ENCODE measurements around the gene TSPAN9. TPM values are rescaled to one million over a fixed set of nuclear protein-coding genes. Genes with fewer than 3 reads are reported as not detected.

TSPAN9 gene
- polyA plus RNA-seq, 1 donor, result 24.9 TPM

DNA sequence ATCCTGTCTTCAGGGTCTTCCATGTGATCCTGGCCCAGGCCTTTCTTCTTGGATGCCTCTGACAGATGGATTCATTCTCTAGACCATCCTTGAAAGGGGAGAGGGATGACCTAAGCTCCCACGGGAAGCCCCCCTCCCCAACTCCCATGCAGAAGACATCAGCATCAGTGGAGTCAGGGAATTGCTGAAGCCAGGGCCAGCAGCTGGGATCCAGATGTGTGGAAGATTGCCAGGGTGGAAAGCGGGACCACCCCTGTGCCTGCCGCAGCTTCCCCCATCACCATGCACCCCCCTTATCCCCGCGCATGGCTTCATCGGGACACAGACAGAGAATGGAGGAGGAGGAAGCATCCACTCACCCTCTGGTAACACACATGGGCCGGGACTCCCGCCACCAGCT lies 230.2 kb downstream of the TSPAN9 start:
- DNase-seq, result peak in 1 of 2 donors; percentile 25
- no peaks in the 10 kb centered on the region for H3K36me3 ChIP-seq (ENCODE audit: control insufficient read depth, insufficient read depth, low read length)
- no CpG with 5 or more reads among the region's 8 CpGs for WGBS (ENCODE audit: insufficient coverage, low lambda C conversion rate)

DNA sequence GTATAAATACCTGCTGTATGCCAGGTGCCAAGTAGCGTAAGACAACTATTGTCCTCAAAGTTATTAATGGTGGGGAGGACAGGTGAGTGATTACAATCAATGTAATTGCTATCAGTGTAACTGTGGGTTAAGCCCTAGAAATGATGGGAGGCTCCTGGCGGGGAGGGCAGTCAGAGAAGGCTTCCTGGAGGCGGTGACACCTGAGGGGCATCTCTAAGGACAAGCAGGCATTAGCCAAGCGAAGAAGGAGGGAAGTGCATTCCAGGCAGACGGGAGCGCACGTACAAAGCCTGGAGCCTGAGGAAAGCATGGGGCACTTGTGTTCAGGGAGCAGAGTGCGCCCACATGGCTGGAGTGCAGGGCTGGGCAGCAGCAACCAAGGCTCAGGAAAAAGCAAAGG lies 230.9 kb downstream of the TSPAN9 start:
- no peak overlapping the region for H3K27ac ChIP-seq (ENCODE audit: low read length)
- 83% methylated on average over 6 of the region's 8 CpGs for WGBS (ENCODE audit: insufficient coverage, low lambda C conversion rate)

More for the DNA sequence above, 230.2 kb downstream of the TSPAN9 start:
- Histone ChIP-seq H3K4me3 (ENCODE audit: low read length) (no peak overlapping the region), H3K9me3 (ENCODE audit: control insufficient read depth, low read depth, low read length) (no peaks in the 10 kb centered on the region), H3K4me1 (ENCODE audit: control insufficient read depth, insufficient read depth, low read length) (no peaks in the 10 kb centered on the region), H3K27ac (ENCODE audit: low read length) (no peak overlapping the region), H3K27me3 (ENCODE audit: control insufficient read depth, insufficient read depth, low read length) (peaks cover 3% of the 10 kb centered on the region)

DNA sequence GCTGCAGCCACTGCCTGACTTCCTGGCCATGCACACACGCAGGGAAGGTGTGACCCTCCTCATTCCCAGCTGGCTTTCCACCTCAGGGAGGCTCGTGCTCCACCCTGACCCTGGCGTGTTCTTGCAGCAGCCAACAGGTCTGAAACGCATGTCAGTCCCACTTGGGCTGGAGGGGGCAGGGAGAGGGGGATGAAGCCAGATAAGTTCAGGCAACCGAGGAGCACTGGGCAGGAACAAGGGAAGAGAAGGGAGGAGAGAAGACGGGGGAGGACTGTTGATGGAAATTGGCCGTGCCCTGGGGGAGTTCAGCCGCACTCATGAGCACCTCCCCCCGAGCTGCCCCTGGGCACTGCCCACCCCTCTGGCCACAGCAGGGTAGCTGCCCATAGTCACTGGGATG lies 231.4 kb downstream of the TSPAN9 start:
- Histone ChIP-seq H3K4me1 (ENCODE audit: control insufficient read depth, insufficient read depth, low read length) (no peaks in the 10 kb centered on the region), H3K4me3 (ENCODE audit: low read length) (no peak overlapping the region), H3K9me3 (ENCODE audit: control insufficient read depth, low read depth, low read length) (no peaks in the 10 kb centered on the region), H3K27ac (ENCODE audit: low read length) (no peak overlapping the region), H3K36me3 (ENCODE audit: control insufficient read depth, insufficient read depth, low read length) (no peaks in the 10 kb centered on the region), H3K27me3 (ENCODE audit: control insufficient read depth, insufficient read depth, low read length) (peaks cover 2% of the 10 kb centered on the region)
- WGBS (ENCODE audit: insufficient coverage, low lambda C conversion rate), result no CpG with 5 or more reads among the region's 9 CpGs
- DNase-seq, result no peak

More for the DNA sequence above, 230.9 kb downstream of the TSPAN9 start:
- Histone ChIP-seq H3K36me3 (ENCODE audit: control insufficient read depth, insufficient read depth, low read length) (no peaks in the 10 kb centered on the region), H3K27me3 (ENCODE audit: control insufficient read depth, insufficient read depth, low read length) (peaks cover 3% of the 10 kb centered on the region), H3K4me3 (ENCODE audit: low read length) (no peak overlapping the region), H3K9me3 (ENCODE audit: control insufficient read depth, low read depth, low read length) (no peaks in the 10 kb centered on the region), H3K4me1 (ENCODE audit: control insufficient read depth, insufficient read depth, low read length) (no peaks in the 10 kb centered on the region)
- DNase-seq, result no peak

DNA sequence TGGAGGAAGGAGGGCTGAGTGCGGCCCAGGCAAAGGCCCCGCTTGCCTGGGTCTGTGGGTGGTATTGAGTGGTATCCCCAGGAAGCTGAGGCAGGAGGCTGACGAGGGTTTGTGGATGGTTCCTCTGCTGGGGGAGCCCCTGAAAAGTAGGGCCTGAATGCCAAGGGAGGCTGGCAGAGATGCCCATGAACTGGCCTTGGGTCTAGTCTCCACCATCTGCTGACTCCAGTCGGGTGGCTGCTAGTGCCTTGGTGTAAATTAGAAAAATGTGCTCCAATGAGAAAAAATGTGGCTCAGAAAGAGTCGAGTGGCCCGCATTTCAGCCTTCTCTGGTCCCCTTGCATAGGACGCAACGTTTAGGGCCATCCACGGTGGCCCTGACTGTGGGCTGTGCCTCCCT lies 232.6 kb downstream of the TSPAN9 start:
- no peak overlapping the region for H3K4me3 ChIP-seq (ENCODE audit: low read length)
- WGBS (ENCODE audit: insufficient coverage, low lambda C conversion rate), result no CpG with 5 or more reads among the region's 9 CpGs
- H3K9me3 ChIP-seq (ENCODE audit: control insufficient read depth, low read depth, low read length), result no peaks in the 10 kb centered on the region
- no peaks in the 10 kb centered on the region for H3K4me1 ChIP-seq (ENCODE audit: control insufficient read depth, insufficient read depth, low read length)
- H3K36me3 ChIP-seq (ENCODE audit: control insufficient read depth, insufficient read depth, low read length), result no peaks in the 10 kb centered on the region
- H3K27me3 ChIP-seq (ENCODE audit: control insufficient read depth, insufficient read depth, low read length), result no peaks in the 10 kb centered on the region
- no peak overlapping the region for H3K27ac ChIP-seq (ENCODE audit: low read length)
- no peak for DNase-seq

DNA sequence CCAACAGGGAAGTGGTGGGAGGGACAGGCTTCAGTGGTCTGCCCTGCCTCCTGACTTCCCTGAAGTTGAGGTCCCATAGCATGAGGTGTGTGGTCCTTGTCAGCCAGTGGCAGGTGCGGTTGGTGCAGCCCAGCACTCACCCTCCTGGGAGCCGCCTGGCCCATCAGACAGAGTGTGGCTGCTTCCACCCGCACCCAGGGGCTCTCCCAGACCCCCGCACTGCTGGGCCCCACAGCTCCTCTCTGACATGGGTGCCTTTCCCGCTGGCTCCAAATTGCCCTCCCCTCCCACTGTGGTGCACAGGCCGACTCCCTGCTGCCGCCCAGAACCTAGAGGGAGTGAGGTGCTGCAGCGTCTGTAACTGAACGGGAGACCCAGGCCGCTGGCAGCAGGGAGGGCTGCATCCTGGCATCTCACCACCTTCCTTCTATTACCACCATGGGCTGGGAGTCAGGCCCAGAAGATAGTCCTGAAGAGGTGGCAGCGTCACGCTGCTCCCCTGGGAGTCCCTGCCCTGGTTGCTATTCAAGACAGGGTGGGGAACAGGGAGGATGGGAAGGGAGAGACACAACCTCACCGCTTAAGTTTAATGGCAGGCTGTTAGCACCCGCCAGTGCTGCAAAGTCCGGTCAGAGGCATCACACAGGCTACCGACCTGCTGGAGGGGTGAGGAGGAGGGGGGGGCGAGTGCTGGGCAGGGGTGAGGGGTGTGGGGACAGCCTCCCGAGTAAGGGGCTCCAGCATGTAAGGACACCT lies 233.3 kb downstream of the TSPAN9 start:
- Histone ChIP-seq H3K27ac (ENCODE audit: low read length) (no peak overlapping the region), H3K36me3 (ENCODE audit: control insufficient read depth, insufficient read depth, low read length) (no peaks in the 10 kb centered on the region), H3K9me3 (ENCODE audit: control insufficient read depth, low read depth, low read length) (no peaks in the 10 kb centered on the region), H3K27me3 (ENCODE audit: control insufficient read depth, insufficient read depth, low read length) (no peaks in the 10 kb centered on the region), H3K4me3 (ENCODE audit: low read length) (no peak overlapping the region), H3K4me1 (ENCODE audit: control insufficient read depth, insufficient read depth, low read length) (no peaks in the 10 kb centered on the region)
- WGBS (ENCODE audit: insufficient coverage, low lambda C conversion rate), result no CpG with 5 or more reads among the region's 18 CpGs
- no peak for DNase-seq

DNA sequence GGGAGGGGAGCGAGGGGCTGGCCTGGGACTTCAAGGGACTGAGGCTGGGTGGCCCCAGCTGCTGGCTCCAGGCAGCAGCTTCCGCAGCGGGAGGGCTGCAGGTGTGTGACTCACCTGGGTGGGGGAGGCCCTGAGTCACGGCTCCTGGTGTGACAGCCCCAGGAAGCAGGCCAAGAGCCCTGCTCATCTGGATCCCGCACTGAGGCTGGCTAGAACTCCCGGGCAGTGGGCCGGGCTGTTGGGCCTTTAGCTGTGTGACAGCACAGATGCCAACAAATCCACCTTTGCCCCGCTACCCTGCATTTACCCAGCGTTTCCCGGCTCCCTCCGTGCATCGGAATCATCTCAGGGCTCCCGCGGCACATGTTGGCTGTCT lies 233.8 kb downstream of the TSPAN9 start:
- Histone ChIP-seq H3K4me3 (ENCODE audit: low read length) (no peak overlapping the region), H3K27me3 (ENCODE audit: control insufficient read depth, insufficient read depth, low read length) (no peaks in the 10 kb centered on the region), H3K27ac (ENCODE audit: low read length) (no peak overlapping the region), H3K9me3 (ENCODE audit: control insufficient read depth, low read depth, low read length) (no peaks in the 10 kb centered on the region), H3K36me3 (ENCODE audit: control insufficient read depth, insufficient read depth, low read length) (no peaks in the 10 kb centered on the region), H3K4me1 (ENCODE audit: control insufficient read depth, insufficient read depth, low read length) (no peaks in the 10 kb centered on the region)
- DNase-seq, result no peak
- no CpG with 5 or more reads among the region's 14 CpGs for WGBS (ENCODE audit: insufficient coverage, low lambda C conversion rate)

DNA sequence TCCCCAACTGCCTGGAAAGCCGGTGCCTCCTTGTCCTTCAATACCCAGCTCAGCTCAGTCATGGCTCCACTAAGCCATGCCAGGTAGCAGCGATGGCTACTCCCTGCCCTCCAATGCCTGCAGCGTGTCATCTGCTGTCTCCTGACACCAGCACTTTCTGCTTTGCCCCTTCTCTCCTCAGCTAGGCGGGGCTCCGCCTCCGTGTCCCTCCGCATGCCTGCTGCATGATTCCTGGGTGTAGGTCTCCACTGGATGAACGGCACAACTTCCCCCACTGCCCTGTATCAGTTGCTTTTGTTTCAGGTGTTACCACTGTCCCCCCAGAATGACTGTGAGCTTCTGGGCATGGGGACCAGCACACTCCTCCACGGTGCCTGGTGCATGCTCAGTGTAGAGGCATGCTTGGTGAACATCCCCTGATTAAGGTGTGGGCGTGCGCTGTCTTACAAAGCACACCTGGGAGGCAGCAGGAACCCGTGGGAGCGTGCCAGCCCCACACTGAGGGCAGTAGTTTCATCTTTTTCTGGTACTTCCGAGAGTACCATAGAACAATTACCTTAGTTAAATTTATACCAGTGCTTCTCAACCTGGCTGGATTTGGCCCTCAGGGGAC lies 234.4 kb downstream of the TSPAN9 start:
- Histone ChIP-seq H3K9me3 (ENCODE audit: control insufficient read depth, low read depth, low read length) (no peaks in the 10 kb centered on the region), H3K27me3 (ENCODE audit: control insufficient read depth, insufficient read depth, low read length) (no peaks in the 10 kb centered on the region), H3K27ac (ENCODE audit: low read length) (no peak overlapping the region), H3K4me1 (ENCODE audit: control insufficient read depth, insufficient read depth, low read length) (no peaks in the 10 kb centered on the region), H3K4me3 (ENCODE audit: low read length) (no peak overlapping the region), H3K36me3 (ENCODE audit: control insufficient read depth, insufficient read depth, low read length) (no peaks in the 10 kb centered on the region)
- DNase-seq, result no peak
- WGBS (ENCODE audit: insufficient coverage, low lambda C conversion rate), result no CpG with 5 or more reads among the region's 14 CpGs

DNA sequence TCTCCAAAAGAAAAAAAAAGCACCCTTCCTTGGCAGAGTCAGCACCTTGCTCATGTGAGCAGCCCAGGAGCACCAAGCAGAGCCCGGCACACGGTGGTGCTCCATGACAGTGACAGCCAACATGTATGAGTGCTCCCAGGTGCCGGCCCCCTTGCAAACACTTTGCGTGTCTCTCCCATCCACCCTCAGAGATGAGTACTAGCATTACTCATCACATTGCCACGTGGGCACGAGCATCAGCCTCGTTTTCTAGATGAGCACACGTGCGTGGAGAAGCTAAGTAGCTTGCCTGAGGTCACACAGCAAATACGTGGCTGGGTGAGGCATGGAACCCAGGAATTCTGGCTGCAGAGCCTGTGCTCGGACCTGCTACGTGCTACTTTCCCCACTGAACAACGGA lies 235.9 kb downstream of the TSPAN9 start:
- Histone ChIP-seq H3K4me3 (ENCODE audit: low read length) (no peak overlapping the region), H3K27me3 (ENCODE audit: control insufficient read depth, insufficient read depth, low read length) (no peaks in the 10 kb centered on the region), H3K4me1 (ENCODE audit: control insufficient read depth, insufficient read depth, low read length) (no peaks in the 10 kb centered on the region), H3K9me3 (ENCODE audit: control insufficient read depth, low read depth, low read length) (no peaks in the 10 kb centered on the region), H3K27ac (ENCODE audit: low read length) (no peak overlapping the region), H3K36me3 (ENCODE audit: control insufficient read depth, insufficient read depth, low read length) (no peaks in the 10 kb centered on the region)
- no peak for DNase-seq
- no CpG with 5 or more reads among the region's 13 CpGs for WGBS (ENCODE audit: insufficient coverage, low lambda C conversion rate)

DNA sequence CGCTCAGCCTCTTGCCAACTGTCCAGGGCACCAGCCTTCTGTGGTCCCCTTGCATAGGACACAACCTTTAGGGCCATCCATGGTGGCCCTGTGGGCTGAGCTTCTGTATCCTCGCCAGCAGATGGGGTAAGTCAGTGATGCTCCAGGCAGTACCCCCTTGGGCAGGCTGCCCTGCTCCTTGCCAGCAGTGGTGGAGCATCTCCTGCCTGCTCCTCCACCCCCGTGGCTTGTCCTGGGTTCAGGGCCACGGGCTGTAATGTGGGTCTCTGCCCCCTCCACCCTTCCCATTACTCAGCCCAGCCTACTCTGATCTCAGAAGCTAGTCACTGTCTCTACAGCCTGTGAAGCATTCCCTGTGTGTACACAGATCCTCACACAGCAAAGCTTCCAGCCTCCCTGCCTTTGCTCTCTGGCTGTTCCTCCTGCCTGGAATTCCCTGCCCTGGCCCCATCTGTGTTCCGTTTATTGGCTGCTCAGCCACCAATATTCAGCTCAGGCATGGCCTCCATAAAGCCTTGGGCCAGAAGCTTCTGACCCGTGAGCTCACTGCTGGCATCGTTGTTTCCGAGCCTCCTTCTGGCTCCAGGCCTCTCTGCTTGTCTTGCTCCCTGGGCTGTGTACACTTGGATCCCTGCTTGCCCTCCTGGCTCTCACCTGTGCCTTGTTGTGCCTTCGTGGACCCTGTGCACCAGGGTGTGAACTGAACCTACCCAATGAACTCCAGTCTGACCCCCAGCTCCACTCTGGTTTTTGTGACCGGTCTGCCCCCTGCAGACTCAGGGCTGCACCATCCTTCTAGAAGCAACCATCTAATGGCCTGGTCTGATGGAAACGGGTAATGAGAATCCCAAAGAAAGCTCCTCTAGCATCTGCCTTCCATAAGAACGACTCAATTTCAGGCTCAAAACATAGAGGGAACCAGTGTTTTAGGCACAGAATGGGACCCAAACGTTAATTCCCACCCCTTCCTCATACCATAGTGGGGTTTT lies 236.8 kb downstream of the TSPAN9 start:
- H3K36me3 ChIP-seq (ENCODE audit: control insufficient read depth, insufficient read depth, low read length), result no peaks in the 10 kb centered on the region
- no peak overlapping the region for H3K27ac ChIP-seq (ENCODE audit: low read length)
- no peaks in the 10 kb centered on the region for H3K4me1 ChIP-seq (ENCODE audit: control insufficient read depth, insufficient read depth, low read length)
- no CpG with 5 or more reads among the region's 13 CpGs for WGBS (ENCODE audit: insufficient coverage, low lambda C conversion rate)
- DNase-seq, result no peak
- no peaks in the 10 kb centered on the region for H3K27me3 ChIP-seq (ENCODE audit: control insufficient read depth, insufficient read depth, low read length)
- no peaks in the 10 kb centered on the region for H3K9me3 ChIP-seq (ENCODE audit: control insufficient read depth, low read depth, low read length)
- no peak overlapping the region for H3K4me3 ChIP-seq (ENCODE audit: low read length)

DNA sequence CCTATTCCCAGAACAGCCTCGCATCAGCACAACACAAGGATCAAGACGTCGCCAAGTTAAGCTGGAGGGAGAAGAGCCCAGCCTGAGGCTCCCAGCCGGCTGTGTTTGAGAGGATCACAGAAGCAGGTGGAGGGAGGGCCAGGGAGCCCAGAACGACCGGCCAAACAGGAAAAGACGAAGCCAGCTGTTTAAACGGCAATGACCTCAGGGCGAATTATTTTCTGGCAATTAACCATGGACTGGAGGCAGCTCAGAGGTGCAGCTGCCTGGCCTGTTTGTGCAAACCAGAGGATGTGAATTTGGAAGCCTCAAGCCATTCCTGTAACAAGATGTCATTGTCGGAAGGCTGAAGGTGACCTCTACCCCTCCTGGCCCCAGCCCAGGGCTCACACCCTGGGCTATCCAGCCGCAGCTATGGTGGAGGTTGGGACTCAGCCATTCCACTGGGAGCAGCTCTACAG lies 238.1 kb downstream of the TSPAN9 start:
- peak; percentile 45 to 56 for DNase-seq
- Histone ChIP-seq H3K27ac (ENCODE audit: low read length) (no peak overlapping the region), H3K27me3 (ENCODE audit: control insufficient read depth, insufficient read depth, low read length) (no peaks in the 10 kb centered on the region), H3K4me3 (ENCODE audit: low read length) (no peak overlapping the region), H3K36me3 (ENCODE audit: control insufficient read depth, insufficient read depth, low read length) (no peaks in the 10 kb centered on the region), H3K9me3 (ENCODE audit: control insufficient read depth, low read depth, low read length) (no peaks in the 10 kb centered on the region), H3K4me1 (ENCODE audit: control insufficient read depth, insufficient read depth, low read length) (no peaks in the 10 kb centered on the region)
- WGBS (ENCODE audit: insufficient coverage, low lambda C conversion rate), result no CpG with 5 or more reads among the region's 11 CpGs

All from large intestine (tissue), 3 donors.